GM23338 (cell line): ENCODE data around the gene TOX2. TPM values are rescaled to one million over a fixed set of nuclear protein-coding genes. Genes with fewer than 3 reads are reported as not detected.

Source experiments
- ATAC-seq: fragments of 200-7000 bp; cut with Tn5 transposase; 3 replicates; pipeline ENCODE4 v1.9.1; 2020
- DNase-seq: peaks from one replicate; pipeline ENCODE4 v3.0.0-alpha.2; 2015; ENCODE audit warnings: low spot score
- H2AFZ ChIP-seq: fragments of 200-600 bp; sonication (generic); 2 replicates; pipeline ENCODE4 v1.8.0; 2016; ENCODE audit warnings: antibody characterized with exemption, mild to moderate bottlenecking, moderate library complexity
- H3F3A ChIP-seq: fragments of 200-600 bp; sonication (generic); replicated peaks from 2 replicates; pipeline ENCODE4 v1.8.0; 2017; ENCODE audit warnings: antibody characterized with exemption, mixed run types, low read depth
- H3K27ac ChIP-seq: fragments of 200-600 bp; sonication (generic); 2 replicates; pipeline ENCODE4 v1.6.1; 2016; ENCODE audit warnings: low read depth
- H3K27me3 ChIP-seq: fragments of 200-600 bp; sonication (generic); 2 replicates; pipeline ENCODE4 v1.8.0; 2016; ENCODE audit warnings: mild to moderate bottlenecking, mixed run types, moderate library complexity; ENCODE audit not compliant: insufficient read depth
- H3K36me3 ChIP-seq: fragments of 200-600 bp; sonication (generic); 2 replicates; pipeline ENCODE4 v1.8.0; 2016; ENCODE audit warnings: mild to moderate bottlenecking; ENCODE audit not compliant: insufficient read depth
- H3K4me1 ChIP-seq: fragments of 200-600 bp; sonication (generic); 2 replicates; pipeline ENCODE4 v1.8.0; 2016; ENCODE audit warnings: mild to moderate bottlenecking, moderate library complexity; ENCODE audit not compliant: insufficient read depth
- H3K4me2 ChIP-seq: fragments of 200-600 bp; sonication (generic); 2 replicates; pipeline ENCODE4 v1.7.1; 2017; ENCODE audit warnings: mixed run types
- H3K4me3 ChIP-seq: fragments of 200-600 bp; sonication (generic); 2 replicates; pipeline ENCODE4 v1.6.1; 2016; ENCODE audit warnings: mixed run types
- H3K79me2 ChIP-seq: fragments of 200-600 bp; sonication (generic); replicated peaks from 2 replicates; pipeline ENCODE4 v1.8.0; 2017; ENCODE audit warnings: mild to moderate bottlenecking; ENCODE audit not compliant: insufficient read depth
- H3K9me2 ChIP-seq: fragments of 200-600 bp; sonication (generic); 2 replicates; pipeline ENCODE4 v1.8.0; 2017; ENCODE audit not compliant: insufficient read depth
- H4K20me1 ChIP-seq: fragments of 200-600 bp; sonication (generic); replicated peaks from 2 replicates; pipeline ENCODE4 v1.8.0; 2017; ENCODE audit warnings: mild to moderate bottlenecking; ENCODE audit not compliant: insufficient read depth
- H3K27ac Mint-ChIP-seq: 2 replicates; pipeline ENCODE4 v1.8.0; 2020; ENCODE audit warnings: inconsistent platforms, mild to moderate bottlenecking, moderate library complexity, mixed read lengths
- H3K27me3 Mint-ChIP-seq: 3 replicates; pipeline ENCODE4 v1.8.0; 2022; ENCODE audit warnings: low read depth, mild to moderate bottlenecking, moderate library complexity, mixed read lengths, inconsistent platforms; ENCODE audit not compliant: insufficient read depth, poor library complexity
- H3K36me3 Mint-ChIP-seq: 3 replicates; pipeline ENCODE4 v1.8.0; 2021; ENCODE audit warnings: low read depth, mild to moderate bottlenecking, inconsistent platforms, moderate library complexity, mixed read lengths
- H3K4me1 Mint-ChIP-seq: 3 replicates; pipeline ENCODE4 v1.8.0; 2020; ENCODE audit warnings: mild to moderate bottlenecking, inconsistent platforms, mixed read lengths
- H3K4me3 Mint-ChIP-seq: 3 replicates; pipeline ENCODE4 v1.8.0; 2021; ENCODE audit warnings: moderate library complexity, mild to moderate bottlenecking, inconsistent platforms, mixed read lengths
- H3K9me3 Mint-ChIP-seq: 3 replicates; pipeline ENCODE4 v1.8.0; 2020; ENCODE audit warnings: moderate library complexity, mild to moderate bottlenecking, inconsistent platforms, mixed read lengths
- CREB1 ChIP-seq: fragments of 250-450 bp; sonication (Bioruptor Pico); IDR thresholded peaks from 2 replicates; pipeline ENCODE4 v1.5.0; 2020; ENCODE audit warnings: low read depth, mild to moderate bottlenecking, moderate library complexity
- EZH2 ChIP-seq: fragments of 200-600 bp; sonication (generic); IDR thresholded peaks from one replicate; pipeline ENCODE4 v1.8.0; 2017; ENCODE audit warnings: antibody characterized with exemption, mild to moderate bottlenecking, low read depth; ENCODE audit not compliant: unreplicated experiment
- EZH2phosphoT487 ChIP-seq: fragments of 200-600 bp; sonication (generic); IDR thresholded peaks from one replicate; pipeline ENCODE4 v1.8.1; 2018; ENCODE audit warnings: antibody characterized with exemption; ENCODE audit not compliant: unreplicated experiment
- JUNB ChIP-seq: IDR thresholded peaks from one replicate; pipeline ENCODE4 v1.6.1; 2016; ENCODE audit warnings: antibody characterized with exemption; ENCODE audit not compliant: unreplicated experiment
- NANOG ChIP-seq: IDR thresholded peaks from 2 replicates; pipeline ENCODE4 v1.6.1; 2016; ENCODE audit warnings: antibody characterized with exemption, borderline replicate concordance
- polyA plus RNA-seq: library from polyadenylated mRNA; unstranded; fragments of >200 nt; fragmentation: Nextera tagmentation; extraction: Ambion mirVana; gene quantifications from 2 replicates; pipeline ENCODE4 v1.2.1, GENCODE V29; 2016
- total RNA-seq: library from RNA; depleted of rRNA; stranded (reverse); fragments of >200 nt; shearing (Covaris generic); gene quantifications from 2 replicates; pipeline ENCODE4 v1.2.3, GENCODE V29; 2014
- TF ChIP-seq, protein P1 (sequence below): fragments of 250-450 bp; sonication (Bioruptor Pico); IDR thresholded peaks from 2 replicates; pipeline ENCODE4 v1.5.0; 2020; ENCODE audit warnings: mild to moderate bottlenecking, moderate library complexity
- TF ChIP-seq, protein P2 (sequence below), 2 experiments: fragments of 200-600 bp in 1 of 2; sonication (generic) in 1 of 2; conservative IDR thresholded peaks; 2 replicates each; pipeline versions ENCODE4 v1.5.1 to v1.6.1; 2016 to 2017; ENCODE audit warnings: antibody characterized with exemption in 2 of 2, low read depth in 2 of 2, mild to moderate bottlenecking in 2 of 2, moderate library complexity in 1 of 2

Gene TOX2
- total and polyA plus RNA-seq, 2 experiments from 2014 or later, result 1.4 to 1.5 TPM

DNA sequence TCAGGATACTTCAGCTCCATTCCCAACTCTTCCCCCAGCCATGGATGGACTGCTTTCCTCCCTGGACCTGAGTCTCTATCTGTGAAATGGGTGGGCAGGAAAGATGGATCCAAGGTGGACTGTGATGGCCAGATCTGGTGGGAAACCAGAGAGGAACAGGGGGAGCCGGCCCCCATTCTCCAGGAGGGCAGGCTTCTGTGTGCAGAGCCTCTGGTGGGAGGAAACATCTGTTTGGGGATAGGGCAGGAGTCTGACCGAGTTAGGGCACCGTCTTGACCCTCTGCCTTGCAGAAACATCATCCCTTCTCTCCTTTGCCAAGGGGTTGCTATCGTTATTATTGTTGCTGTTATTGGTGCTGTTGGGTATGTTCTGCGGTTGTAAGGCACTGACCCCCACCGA lies 91.5 kb downstream of the TOX2 start:
- H3K4me3 ChIP-seq, result no peak overlapping the region
- Mint-ChIP-seq H3K4me3 (no peak overlapping the region), H3K27ac (no peak overlapping the region), H3K36me3 (no peaks in the 10 kb centered on the region), H3K27me3 (peaks cover 2% of the 10 kb centered on the region), H3K9me3 (no peaks in the 10 kb centered on the region), H3K4me1 (no peaks in the 10 kb centered on the region)
- no peaks in the 10 kb centered on the region for H3K9me2 ChIP-seq
- no peaks in the 10 kb centered on the region for H3K36me3 ChIP-seq
- H2AFZ ChIP-seq, result no peak overlapping the region
- no peak for ATAC-seq
- H3K4me2 ChIP-seq, result no peak overlapping the region
- TF ChIP-seq, protein P1, sequence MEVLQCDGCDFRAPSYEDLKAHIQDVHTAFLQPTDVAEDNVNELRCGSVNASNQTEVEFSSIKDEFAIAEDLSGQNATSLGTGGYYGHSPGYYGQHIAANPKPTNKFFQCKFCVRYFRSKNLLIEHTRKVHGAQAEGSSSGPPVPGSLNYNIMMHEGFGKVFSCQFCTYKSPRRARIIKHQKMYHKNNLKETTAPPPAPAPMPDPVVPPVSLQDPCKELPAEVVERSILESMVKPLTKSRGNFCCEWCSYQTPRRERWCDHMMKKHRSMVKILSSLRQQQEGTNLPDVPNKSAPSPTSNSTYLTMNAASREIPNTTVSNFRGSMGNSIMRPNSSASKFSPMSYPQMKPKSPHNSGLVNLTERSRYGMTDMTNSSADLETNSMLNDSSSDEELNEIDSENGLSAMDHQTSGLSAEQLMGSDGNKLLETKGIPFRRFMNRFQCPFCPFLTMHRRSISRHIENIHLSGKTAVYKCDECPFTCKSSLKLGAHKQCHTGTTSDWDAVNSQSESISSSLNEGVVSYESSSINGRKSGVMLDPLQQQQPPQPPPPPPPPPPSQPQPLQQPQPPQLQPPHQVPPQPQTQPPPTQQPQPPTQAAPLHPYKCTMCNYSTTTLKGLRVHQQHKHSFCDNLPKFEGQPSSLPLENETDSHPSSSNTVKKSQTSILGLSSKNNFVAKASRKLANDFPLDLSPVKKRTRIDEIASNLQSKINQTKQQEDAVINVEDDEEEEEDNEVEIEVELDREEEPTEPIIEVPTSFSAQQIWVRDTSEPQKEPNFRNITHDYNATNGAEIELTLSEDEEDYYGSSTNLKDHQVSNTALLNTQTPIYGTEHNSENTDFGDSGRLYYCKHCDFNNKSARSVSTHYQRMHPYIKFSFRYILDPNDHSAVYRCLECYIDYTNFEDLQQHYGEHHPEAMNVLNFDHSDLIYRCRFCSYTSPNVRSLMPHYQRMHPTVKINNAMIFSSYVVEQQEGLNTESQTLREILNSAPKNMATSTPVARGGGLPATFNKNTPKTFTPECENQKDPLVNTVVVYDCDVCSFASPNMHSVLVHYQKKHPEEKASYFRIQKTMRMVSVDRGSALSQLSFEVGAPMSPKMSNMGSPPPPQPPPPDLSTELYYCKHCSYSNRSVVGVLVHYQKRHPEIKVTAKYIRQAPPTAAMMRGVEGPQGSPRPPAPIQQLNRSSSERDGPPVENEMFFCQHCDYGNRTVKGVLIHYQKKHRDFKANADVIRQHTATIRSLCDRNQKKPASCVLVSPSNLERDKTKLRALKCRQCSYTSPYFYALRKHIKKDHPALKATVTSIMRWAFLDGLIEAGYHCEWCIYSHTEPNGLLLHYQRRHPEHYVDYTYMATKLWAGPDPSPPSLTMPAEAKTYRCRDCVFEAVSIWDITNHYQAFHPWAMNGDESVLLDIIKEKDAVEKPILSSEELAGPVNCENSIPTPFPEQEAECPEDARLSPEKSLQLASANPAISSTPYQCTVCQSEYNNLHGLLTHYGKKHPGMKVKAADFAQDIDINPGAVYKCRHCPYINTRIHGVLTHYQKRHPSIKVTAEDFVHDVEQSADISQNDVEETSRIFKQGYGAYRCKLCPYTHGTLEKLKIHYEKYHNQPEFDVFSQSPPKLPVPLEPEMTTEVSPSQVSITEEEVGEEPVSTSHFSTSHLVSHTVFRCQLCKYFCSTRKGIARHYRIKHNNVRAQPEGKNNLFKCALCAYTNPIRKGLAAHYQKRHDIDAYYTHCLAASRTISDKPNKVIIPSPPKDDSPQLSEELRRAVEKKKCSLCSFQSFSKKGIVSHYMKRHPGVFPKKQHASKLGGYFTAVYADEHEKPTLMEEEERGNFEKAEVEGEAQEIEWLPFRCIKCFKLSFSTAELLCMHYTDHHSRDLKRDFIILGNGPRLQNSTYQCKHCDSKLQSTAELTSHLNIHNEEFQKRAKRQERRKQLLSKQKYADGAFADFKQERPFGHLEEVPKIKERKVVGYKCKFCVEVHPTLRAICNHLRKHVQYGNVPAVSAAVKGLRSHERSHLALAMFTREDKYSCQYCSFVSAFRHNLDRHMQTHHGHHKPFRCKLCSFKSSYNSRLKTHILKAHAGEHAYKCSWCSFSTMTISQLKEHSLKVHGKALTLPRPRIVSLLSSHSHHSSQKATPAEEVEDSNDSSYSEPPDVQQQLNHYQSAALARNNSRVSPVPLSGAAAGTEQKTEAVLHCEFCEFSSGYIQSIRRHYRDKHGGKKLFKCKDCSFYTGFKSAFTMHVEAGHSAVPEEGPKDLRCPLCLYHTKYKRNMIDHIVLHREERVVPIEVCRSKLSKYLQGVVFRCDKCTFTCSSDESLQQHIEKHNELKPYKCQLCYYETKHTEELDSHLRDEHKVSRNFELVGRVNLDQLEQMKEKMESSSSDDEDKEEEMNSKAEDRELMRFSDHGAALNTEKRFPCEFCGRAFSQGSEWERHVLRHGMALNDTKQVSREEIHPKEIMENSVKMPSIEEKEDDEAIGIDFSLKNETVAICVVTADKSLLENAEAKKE (CRISPR knock-in tag), result no peak
- TF ChIP-seq NANOG, result no peak
- TF ChIP-seq JUNB, result no peak
- no peaks in the 10 kb centered on the region for H4K20me1 ChIP-seq
- H3K79me2 ChIP-seq, result no peaks in the 10 kb centered on the region
- no peak overlapping the region for H3K27ac ChIP-seq
- H3F3A ChIP-seq, result no peaks in the 10 kb centered on the region
- H3K27me3 ChIP-seq, result no peaks in the 10 kb centered on the region
- no peaks in the 10 kb centered on the region for H3K4me1 ChIP-seq
- DNase-seq, result no peak

DNA sequence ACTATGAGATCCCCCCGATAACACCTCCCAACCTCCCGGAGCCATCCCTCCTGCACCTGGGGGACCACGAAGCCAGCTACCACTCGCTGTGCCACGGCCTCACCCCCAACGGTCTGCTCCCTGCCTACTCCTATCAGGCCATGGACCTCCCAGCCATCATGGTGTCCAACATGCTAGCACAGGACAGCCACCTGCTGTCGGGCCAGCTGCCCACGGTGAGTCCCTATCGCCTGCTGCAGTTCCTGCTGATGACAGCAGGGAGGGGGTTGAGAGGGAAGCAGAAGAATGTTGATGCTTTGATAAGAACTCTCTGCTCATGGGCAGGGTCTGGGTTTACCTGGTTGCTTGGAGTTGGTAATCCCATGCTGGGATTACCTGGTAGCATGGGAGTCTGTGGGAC lies 91.9 kb downstream of the TOX2 start:
- no peaks in the 10 kb centered on the region for H3K4me1 ChIP-seq
- no peak overlapping the region for H3K27ac ChIP-seq
- H3F3A ChIP-seq, result no peaks in the 10 kb centered on the region
- Mint-ChIP-seq H3K27ac (no peak overlapping the region), H3K4me3 (no peak overlapping the region), H3K27me3 (peaks cover 2% of the 10 kb centered on the region), H3K36me3 (no peaks in the 10 kb centered on the region), H3K9me3 (no peaks in the 10 kb centered on the region), H3K4me1 (no peaks in the 10 kb centered on the region)
- no peak overlapping the region for H3K4me3 ChIP-seq
- no peak for DNase-seq
- H3K79me2 ChIP-seq, result no peaks in the 10 kb centered on the region
- no peaks in the 10 kb centered on the region for H3K27me3 ChIP-seq
- H4K20me1 ChIP-seq, result no peaks in the 10 kb centered on the region
- H3K4me2 ChIP-seq, result no peak overlapping the region
- H3K36me3 ChIP-seq, result no peaks in the 10 kb centered on the region
- no peak overlapping the region for H2AFZ ChIP-seq
- ATAC-seq, result peak; percentile 35; the same call in 2 of the 3 replicates
- no peaks in the 10 kb centered on the region for H3K9me2 ChIP-seq
- TF ChIP-seq, protein P2, sequence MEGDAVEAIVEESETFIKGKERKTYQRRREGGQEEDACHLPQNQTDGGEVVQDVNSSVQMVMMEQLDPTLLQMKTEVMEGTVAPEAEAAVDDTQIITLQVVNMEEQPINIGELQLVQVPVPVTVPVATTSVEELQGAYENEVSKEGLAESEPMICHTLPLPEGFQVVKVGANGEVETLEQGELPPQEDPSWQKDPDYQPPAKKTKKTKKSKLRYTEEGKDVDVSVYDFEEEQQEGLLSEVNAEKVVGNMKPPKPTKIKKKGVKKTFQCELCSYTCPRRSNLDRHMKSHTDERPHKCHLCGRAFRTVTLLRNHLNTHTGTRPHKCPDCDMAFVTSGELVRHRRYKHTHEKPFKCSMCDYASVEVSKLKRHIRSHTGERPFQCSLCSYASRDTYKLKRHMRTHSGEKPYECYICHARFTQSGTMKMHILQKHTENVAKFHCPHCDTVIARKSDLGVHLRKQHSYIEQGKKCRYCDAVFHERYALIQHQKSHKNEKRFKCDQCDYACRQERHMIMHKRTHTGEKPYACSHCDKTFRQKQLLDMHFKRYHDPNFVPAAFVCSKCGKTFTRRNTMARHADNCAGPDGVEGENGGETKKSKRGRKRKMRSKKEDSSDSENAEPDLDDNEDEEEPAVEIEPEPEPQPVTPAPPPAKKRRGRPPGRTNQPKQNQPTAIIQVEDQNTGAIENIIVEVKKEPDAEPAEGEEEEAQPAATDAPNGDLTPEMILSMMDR (conservative IDR thresholded peaks at IDR 0.05; ENCODE audit: low read depth in 2 of 2), result no peak
- TF ChIP-seq EZH2phosphoT487 (no peak), CREB1 (CRISPR knock-in tag) (no peak), EZH2 (no peak)
